T-helper 1 cell treated with Interleukin-12 subunit alpha and Interleukin-12 subunit beta and Interleukin-4 antibody, amounts not matched to agents 30 μg/mL and 1 μg/mL, for 36 hours (primary cell): Measurements from ENCODE around the gene IMPACT.
A peak's percentile ranks its signal among the peaks of the same experiment; 100 is the strongest.

Source experiments
- H3K27ac Mint-ChIP-seq: one replicate; pipeline ENCODE4 v1.8.0; 2021; ENCODE audit warnings: mild to moderate bottlenecking, mixed read lengths
- H3K27me3 Mint-ChIP-seq: one replicate; pipeline ENCODE4 v1.8.0; 2021; ENCODE audit warnings: low read depth, mixed read lengths
- H3K36me3 Mint-ChIP-seq: one replicate; pipeline ENCODE4 v1.8.0; 2021; ENCODE audit warnings: low read depth, mixed read lengths
- H3K4me1 Mint-ChIP-seq: one replicate; pipeline ENCODE4 v1.8.0; 2021; ENCODE audit warnings: low read depth, mixed read lengths
- H3K4me3 Mint-ChIP-seq: one replicate; pipeline ENCODE4 v1.8.0; 2021; ENCODE audit warnings: mild to moderate bottlenecking, moderate library complexity, mixed read lengths
- H3K9me3 Mint-ChIP-seq: one replicate; pipeline ENCODE4 v1.8.0; 2021; ENCODE audit warnings: mixed read lengths

IMPACT gene, protein sequence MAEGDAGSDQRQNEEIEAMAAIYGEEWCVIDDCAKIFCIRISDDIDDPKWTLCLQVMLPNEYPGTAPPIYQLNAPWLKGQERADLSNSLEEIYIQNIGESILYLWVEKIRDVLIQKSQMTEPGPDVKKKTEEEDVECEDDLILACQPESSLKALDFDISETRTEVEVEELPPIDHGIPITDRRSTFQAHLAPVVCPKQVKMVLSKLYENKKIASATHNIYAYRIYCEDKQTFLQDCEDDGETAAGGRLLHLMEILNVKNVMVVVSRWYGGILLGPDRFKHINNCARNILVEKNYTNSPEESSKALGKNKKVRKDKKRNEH

DNA sequence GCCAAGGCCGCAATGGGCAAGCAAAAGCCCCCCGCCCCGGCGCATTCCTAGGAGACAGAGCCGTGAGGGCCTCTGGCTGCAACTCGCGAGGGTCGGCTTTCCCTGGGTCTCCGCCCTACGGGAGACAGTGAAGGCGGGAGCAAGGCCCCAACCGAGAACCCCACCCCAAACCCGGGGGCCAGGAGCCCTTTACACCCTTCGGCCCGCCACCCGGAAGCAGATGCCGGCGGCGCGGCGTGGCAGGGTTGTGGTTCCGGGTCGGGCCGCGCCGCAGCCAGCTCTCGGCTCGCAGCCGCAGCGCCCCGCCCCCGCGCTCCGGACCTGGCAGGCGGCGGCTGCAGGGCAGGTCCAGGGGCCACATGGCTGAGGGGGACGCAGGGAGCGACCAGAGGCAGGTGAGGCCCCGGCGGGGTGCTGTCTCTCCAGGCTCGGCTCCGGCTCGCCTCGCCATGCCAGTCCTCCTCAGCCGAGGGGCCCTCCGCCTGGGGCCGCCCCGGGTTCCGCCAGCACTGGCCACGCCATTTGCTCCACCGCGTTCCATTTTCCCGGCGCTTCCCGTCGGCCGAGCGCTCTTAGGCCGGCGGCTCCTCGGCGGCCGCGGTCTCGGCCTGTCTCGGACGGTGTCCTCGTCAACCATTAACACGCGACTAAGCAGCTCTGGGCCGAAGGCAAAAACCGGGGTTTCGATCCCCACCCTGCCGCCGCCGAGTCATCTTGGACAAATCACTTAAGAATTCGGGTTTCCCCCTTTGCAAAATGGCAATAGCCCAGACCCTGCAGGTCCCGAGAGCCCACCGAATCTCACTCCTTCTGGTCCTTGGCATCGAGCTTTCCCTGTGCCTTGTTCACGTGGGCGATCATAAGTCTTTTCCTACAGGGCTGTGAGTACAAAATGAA lies at the start of gene IMPACT:
IMPACT (plus strand) TSS at position 273 of the 897 bp plus-strand sequence; CDS start at position 360, 87 bp downstream.
- Mint-ChIP-seq H3K4me1 (peaks cover 19% of the 10 kb centered on the region), H3K27me3 (peaks cover 27% of the 10 kb centered on the region), H3K27ac (peak within 1 kb of the TSS; percentile 77), H3K4me3 (peak within 1 kb of the TSS; percentile 87), H3K36me3 (peaks cover 21% of the 10 kb centered on the region), H3K9me3 (peaks cover 29% of the 10 kb centered on the region)

DNA sequence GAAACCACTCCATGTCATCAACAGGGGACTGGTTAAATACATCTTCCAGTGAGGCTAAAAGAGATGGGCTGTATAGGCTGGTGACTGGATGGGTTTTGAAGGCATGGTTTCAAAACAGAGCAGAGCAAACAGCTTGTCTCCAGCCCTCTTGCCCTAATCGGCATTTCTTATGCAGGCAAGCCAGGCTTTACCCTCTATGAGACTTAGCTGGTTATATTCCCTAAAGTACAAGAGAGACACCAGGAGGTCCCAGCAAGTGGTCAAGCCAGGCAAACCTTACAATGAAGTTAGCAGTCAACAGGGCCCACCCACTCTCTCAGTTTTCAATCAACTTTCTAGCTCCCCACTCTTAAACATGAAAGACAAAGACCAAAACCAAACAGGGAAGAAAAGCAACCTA lies 47.9 kb upstream of the IMPACT start:
- Mint-ChIP-seq H3K4me3 (no peak overlapping the region), H3K27me3 (peaks cover 5% of the 10 kb centered on the region), H3K9me3 (no peaks in the 10 kb centered on the region), H3K4me1 (peaks cover 3% of the 10 kb centered on the region), H3K36me3 (no peaks in the 10 kb centered on the region), H3K27ac (no peak overlapping the region)

DNA sequence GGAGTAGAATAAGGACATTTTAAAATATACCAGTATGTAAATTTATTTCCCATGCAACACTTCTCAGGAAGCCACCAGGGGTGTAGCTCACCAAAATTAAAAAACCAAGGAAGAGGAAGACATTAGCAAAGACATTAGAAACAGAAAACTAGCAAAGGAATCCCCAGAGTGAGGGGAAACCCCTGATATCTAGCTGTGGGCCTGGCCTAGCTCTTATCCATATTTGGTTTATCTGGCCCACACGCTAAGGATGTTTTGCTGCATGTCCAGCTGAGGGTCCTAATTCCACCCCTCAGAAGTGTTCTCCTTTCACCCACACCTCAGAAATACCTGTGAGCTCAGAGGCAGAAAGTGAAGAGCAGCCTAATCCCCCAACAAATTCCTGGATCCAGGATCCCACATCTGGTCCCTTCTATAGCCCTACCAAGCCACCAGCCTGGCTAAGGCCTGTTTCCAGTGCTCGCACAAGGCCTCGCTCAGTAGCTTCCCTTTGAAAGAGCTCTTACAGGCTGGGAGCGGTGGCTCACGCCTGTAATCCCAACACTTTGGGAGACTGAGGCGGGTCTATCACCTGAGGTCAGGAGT lies 46.2 kb upstream of the IMPACT start:
- Mint-ChIP-seq H3K9me3 (no peaks in the 10 kb centered on the region), H3K27ac (no peak overlapping the region), H3K4me3 (no peak overlapping the region), H3K4me1 (peaks cover 3% of the 10 kb centered on the region), H3K27me3 (no peaks in the 10 kb centered on the region), H3K36me3 (no peaks in the 10 kb centered on the region)

DNA sequence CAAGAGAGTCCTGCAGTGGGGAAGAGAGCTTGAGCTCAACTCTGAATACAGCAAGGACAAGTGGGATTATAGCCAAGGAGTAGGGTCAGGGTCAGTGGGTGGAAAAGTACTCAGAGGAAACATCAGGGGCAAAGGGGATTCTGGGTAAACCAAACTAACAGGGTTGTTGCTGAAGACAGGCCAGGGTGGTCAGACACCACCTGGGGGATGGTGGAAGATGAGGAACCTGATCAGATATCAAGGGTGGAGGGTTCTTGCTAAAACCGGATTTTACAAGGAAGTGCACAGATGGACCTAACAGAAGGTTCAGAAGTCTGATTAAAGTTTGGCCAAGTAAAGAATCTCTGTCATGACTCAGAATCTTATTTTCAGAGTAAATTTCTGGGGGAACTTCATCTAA lies 45.3 kb upstream of the IMPACT start:
- Mint-ChIP-seq H3K4me3 (no peak overlapping the region), H3K27me3 (no peaks in the 10 kb centered on the region), H3K36me3 (no peaks in the 10 kb centered on the region), H3K9me3 (no peaks in the 10 kb centered on the region), H3K4me1 (peaks cover 3% of the 10 kb centered on the region), H3K27ac (no peak overlapping the region)

DNA sequence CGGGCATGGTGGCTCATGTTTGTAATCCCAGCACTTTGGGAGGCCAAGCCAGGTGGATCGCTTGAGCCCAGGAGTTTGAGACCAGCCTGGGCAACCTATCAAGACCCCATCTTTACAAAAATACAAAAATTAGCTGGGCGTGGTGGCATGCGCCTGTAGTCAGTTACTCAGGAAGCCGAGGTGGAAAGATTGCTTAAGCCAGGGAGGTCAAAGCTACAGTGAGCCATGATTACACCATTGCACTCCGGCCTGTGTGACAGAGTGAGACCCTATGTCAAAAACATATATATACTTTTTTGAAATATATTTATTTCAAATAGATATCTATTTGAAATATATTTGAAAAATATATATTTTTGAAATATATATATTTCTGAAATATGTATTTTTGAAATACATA lies 39.8 kb upstream of the IMPACT start:
- Mint-ChIP-seq H3K9me3 (no peaks in the 10 kb centered on the region), H3K36me3 (no peaks in the 10 kb centered on the region), H3K27ac (no peak overlapping the region), H3K4me3 (no peak overlapping the region), H3K27me3 (no peaks in the 10 kb centered on the region), H3K4me1 (no peaks in the 10 kb centered on the region)

DNA sequence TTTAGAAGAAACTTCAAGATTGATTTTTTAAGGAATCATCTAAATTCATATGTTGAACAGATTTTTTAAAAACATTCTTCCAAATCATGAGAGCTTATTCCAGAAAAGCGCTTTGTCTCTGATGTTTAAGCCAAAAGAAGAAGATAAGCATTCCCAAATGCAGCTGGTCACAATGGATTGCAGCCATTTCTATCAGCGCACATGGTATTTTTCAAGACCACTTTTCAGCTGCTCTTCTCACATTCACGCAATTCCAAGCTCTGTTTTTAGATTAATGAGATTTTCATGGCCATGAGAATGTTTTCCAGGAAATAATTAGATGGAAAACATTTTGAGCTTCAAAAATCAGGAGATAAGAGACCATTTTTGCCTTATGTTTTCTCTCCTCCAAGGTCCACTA lies 37.5 kb upstream of the IMPACT start:
- no peaks in the 10 kb centered on the region for H3K9me3 Mint-ChIP-seq
- no peaks in the 10 kb centered on the region for H3K36me3 Mint-ChIP-seq

DNA sequence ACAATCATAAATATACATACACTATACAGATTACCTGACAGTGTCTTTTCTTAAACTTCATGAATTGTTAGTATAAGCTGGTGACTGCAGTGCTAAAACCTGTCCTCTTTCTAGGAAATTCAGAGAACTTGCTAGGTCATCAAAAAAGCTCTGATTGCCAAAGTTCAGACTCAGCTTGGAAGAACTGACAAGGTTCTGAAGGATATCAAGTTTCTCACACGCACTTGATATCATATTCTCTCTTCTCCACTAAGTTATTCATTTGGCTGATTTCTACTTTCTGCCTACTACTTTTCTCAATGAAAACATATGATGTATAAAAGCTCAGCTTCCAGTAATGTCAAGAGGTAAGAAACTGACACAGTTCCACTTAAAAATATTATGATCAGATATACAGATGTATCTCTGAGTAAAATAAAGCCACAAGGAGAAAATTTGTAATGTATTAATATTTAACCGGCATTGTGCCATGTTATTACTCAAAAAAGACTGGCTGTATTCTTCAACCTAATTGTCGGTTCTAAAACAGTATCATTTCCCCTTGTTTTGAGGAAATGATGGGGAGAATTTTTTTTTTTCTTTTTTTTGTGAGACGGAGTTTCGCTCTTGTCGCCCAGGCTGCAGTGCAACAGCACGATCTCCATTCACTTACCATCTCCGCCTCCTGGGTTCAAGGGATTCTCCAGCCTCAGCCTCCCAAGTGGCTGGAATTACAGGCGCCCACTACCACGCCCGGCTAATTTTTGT lies 31.2 kb upstream of the IMPACT start:
- Mint-ChIP-seq H3K27me3 (peaks cover 32% of the 10 kb centered on the region), H3K4me3 (no peak overlapping the region), H3K9me3 (no peaks in the 10 kb centered on the region), H3K36me3 (no peaks in the 10 kb centered on the region), H3K4me1 (peaks cover 8% of the 10 kb centered on the region), H3K27ac (no peak overlapping the region)

More for the DNA sequence above, 37.5 kb upstream of the IMPACT start:
- Mint-ChIP-seq H3K4me1 (no peaks in the 10 kb centered on the region), H3K27ac (no peak overlapping the region), H3K27me3 (peaks cover 5% of the 10 kb centered on the region), H3K4me3 (no peak overlapping the region)

DNA sequence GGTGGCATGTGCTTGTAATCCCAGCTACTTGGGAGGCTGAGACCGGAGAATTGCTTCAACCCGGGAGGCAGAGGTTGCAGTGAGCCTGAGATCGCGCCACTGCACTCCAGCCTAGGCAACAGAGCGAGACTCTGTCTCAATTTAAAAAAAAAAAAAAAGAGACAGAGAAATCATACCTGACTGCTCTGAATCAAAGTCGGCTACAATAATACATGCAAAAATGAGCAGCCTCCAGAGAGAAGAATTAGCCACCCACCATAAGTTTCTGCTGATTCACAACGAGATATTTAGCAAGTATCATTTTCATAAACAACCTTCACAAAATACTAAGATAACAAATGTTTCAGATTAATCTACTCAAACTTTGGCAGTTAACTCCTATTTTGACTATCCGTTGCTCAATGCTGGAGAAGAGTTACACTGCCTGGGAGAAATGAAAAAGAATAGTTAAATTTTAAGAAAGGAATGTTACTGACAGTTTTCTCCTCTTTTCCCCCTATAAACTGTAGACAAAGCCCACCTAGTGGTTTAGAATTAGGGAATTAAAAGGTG lies 30.3 kb upstream of the IMPACT start:
- Mint-ChIP-seq H3K4me1 (peaks cover 8% of the 10 kb centered on the region), H3K27me3 (peaks cover 40% of the 10 kb centered on the region), H3K9me3 (no peaks in the 10 kb centered on the region), H3K36me3 (no peaks in the 10 kb centered on the region), H3K4me3 (no peak overlapping the region), H3K27ac (no peak overlapping the region)

DNA sequence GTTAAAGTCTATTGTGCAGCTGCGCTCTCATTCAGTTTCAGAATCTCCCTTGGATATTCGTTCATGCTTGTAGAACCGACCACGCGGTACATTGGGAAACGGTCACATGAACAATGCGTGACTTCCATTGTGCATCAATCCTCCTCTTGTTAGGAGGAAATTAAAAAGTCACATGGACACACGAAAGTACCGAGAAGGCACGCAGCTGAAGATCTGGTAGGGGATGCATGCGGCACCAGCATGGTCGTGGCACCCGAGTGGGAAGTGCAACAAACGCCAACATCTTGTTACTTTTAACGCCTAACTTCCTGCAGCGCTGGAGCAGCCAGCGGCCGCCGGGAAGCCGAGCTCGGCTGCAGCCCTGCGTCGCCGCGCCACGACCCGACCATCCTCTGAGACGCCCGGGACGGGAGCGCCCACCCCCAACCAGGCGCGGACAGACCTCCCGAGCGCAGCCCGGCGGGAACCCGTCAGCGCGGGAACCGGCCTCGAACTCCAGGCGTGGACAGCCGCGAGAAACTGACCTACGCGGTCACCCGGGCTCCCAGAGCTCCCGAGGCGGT lies 29.3 kb upstream of the IMPACT start:
- peaks cover 40% of the 10 kb centered on the region for H3K27me3 Mint-ChIP-seq
- H3K27ac Mint-ChIP-seq: no peak overlapping the region
- H3K4me1 Mint-ChIP-seq: peaks cover 8% of the 10 kb centered on the region
- H3K36me3 Mint-ChIP-seq: no peaks in the 10 kb centered on the region
- no peaks in the 10 kb centered on the region for H3K9me3 Mint-ChIP-seq
- H3K4me3 Mint-ChIP-seq: peak overlapping the region; percentile 76

DNA sequence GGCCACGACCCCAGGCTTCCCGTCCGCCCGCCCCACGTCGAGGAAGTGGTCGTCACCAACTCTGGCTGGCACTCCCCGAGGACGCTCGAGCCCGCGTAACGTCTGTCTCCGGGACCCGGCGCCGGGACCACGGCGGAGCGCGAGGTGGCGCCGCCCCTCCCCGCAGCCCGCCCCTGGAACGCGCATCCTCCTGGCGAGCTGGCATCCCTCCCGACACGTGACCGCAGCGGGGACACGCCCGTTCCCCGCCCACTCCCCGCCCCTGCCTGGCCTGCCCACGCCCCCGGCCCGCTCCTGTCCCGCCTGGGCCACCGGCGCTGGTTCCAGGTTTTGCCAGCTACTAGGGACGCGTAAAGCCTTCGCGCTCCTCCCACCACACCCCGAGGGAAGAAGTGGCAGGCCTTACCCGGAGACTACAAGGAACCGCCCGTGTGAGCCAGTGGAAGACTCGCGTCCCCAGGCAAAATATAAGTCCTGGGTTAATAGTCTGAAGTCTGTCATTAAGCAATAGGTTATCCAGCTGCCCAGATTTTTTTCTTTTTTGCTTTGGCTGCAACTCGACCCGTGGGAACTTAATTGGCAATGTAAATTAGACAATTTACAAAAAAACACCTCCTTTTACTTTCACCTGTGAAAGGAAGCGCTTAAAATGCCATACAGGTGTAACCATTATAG lies 28.6 kb upstream of the IMPACT start, which contains the start of gene OSBPL1A:
OSBPL1A (minus strand) TSS at position 131 of the 675 bp plus-strand sequence. CDS start 20,291 bp downstream, outside the sequence.
- Mint-ChIP-seq H3K27me3 (peaks cover 37% of the 10 kb centered on the region), H3K27ac (peak within 1 kb of the TSS; percentile 63), H3K9me3 (no peaks in the 10 kb centered on the region)

DNA sequence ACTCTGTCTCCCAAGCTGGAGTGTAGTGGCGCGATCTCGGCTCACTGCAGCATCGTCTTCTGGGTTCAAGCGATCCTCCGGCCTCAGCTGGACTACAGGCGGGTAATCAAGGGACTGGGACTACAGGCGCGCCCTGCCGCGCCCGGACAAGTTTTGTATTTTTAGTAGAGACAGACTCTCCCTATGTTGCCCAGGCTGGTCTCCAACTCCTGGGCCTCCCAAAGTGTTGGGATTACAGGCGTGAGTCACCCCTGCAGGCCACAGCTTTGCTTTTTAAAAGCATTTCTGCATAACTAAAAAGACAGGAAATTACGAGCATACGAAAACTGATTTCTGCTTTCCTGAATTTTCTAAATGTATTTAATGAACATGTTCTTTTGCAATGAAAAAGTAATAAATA lies 27.9 kb upstream of the IMPACT start:
- H3K9me3 Mint-ChIP-seq: no peaks in the 10 kb centered on the region
- no peak overlapping the region for H3K27ac Mint-ChIP-seq
- H3K27me3 Mint-ChIP-seq: peaks cover 35% of the 10 kb centered on the region
- H3K4me1 Mint-ChIP-seq: peaks cover 8% of the 10 kb centered on the region
- no peaks in the 10 kb centered on the region for H3K36me3 Mint-ChIP-seq
- H3K4me3 Mint-ChIP-seq: peak overlapping the region; percentile 84

More for the DNA sequence above, 28.6 kb upstream of the IMPACT start, which contains the start of gene OSBPL1A:
- Mint-ChIP-seq H3K36me3 (no peaks in the 10 kb centered on the region), H3K4me3 (peak within 1 kb of the TSS; percentile 84), H3K4me1 (peaks cover 8% of the 10 kb centered on the region)

DNA sequence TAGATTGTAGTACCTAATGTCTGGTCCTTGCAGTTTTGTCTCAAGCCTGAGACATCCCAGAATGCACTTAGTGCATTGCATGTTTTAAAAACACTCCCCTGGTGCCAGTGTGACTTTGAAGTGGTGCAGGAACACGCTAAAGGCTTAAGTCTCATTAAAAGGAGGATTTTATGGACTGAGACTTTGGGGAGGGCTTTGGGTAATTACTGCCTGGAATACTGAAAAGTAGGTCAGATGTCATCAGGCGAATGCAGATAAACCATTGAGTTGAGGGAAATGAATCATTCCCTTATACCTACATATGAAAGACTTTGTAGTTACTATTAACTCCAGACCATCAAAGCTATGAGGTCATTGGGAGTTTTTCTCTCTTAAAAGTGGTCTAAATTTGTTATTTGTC lies 25.9 kb upstream of the IMPACT start:
- Mint-ChIP-seq H3K4me1 (peaks cover 8% of the 10 kb centered on the region), H3K27me3 (peaks cover 34% of the 10 kb centered on the region), H3K9me3 (no peaks in the 10 kb centered on the region), H3K36me3 (no peaks in the 10 kb centered on the region), H3K4me3 (no peak overlapping the region), H3K27ac (no peak overlapping the region)

DNA sequence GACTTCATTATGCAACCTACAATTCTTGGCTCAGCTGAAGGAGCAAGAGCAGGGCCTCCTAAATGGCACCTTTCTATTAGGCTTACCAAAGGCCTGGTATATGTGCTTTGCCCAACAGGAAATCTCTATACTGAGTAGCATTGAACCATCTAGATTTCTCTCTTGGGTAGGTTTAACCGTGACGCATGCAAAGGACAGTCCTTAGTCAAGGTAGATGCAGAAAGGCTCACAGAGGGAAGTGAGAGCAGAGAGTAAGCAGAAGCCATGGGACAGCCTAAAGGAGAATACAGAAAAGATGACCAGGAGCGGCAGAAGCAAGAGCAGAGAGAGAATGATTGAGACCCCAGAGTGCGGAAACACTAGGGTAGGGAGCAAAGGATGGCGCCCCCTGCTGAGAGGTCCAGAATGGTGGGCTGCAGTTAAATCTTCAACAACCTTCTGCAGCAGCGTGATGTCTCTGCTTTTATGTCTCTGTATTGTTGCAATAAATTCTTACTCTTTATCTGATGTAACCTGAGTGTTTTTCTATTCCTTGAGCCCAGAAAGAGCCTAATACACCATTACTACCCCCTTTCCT lies 24.2 kb upstream of the IMPACT start:
- no peaks in the 10 kb centered on the region for H3K9me3 Mint-ChIP-seq
- no peaks in the 10 kb centered on the region for H3K36me3 Mint-ChIP-seq
- peaks cover 4% of the 10 kb centered on the region for H3K4me1 Mint-ChIP-seq
- no peak overlapping the region for H3K27ac Mint-ChIP-seq
- peaks cover 42% of the 10 kb centered on the region for H3K27me3 Mint-ChIP-seq
- no peak overlapping the region for H3K4me3 Mint-ChIP-seq
